Tibial nerve (tissue), 3 donors: ENCODE results near the gene KHDRBS2.

ENCODE experiments used
- EP300 ChIP-seq, 2 donors: sonication (generic); formaldehyde crosslinking; IDR thresholded peaks; one replicate each; pipeline ENCODE4 v1.6.1; 2017; ENCODE audit warnings: antibody characterized with exemption in 2 of 2, mild to moderate bottlenecking in 1 of 2
- POLR2A ChIP-seq, 2 donors: fragments of 450-650 bp; IDR thresholded peaks; one replicate each; pipeline ENCODE4 v1.6.1; 2017; ENCODE audit warnings: antibody characterized with exemption in 2 of 2, mild to moderate bottlenecking in 2 of 2, moderate library complexity in 2 of 2

DNA sequence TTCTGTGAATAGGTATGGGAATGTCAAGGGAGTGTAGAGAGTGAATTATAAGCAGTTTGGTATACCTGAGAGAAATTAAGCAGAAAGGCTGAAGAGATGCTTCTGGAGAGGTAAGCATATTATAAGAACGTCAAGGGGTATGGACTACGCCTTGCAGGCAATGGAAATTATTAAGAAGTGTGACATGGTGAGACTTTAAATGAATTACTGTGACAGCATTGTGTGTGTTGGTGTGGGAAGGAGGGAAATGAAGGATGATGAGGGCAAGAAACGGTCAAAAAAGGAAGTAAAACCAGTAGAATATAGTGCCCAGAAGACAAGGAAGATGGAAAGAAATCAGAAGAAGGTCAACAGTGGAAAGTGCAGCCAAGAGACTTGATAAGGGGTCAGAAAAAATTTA is 5.9 kb downstream of the KHDRBS2 start:
- TF ChIP-seq POLR2A (IDR thresholded peaks at IDR 0.05) (no peak), EP300 (IDR thresholded peaks at IDR 0.05) (no peak)
